OCI-LY7 (cell line): ENCODE measurements around the gene UTS2R. TPM values are rescaled to one million over a fixed set of nuclear protein-coding genes. Genes with fewer than 3 reads are reported as not detected.

Experiments used
- BruUV-seq: library from RNA; stranded (reverse); fragments of 400-500 nt; replicated peaks from 2 replicates; lab custom pipeline; 2021; lab: Mats Ljungman, UMichigan
- CTCF ChIA-PET: fragments of 300-600 bp; sonication (Branson Sonifier 250); formaldehyde crosslinking; loops from one replicate; lab custom pipeline; 2022; ENCODE audit warnings: antibody characterized with exemption; ENCODE audit not compliant: unreplicated experiment; lab: Charles Lee
- POLR2A ChIA-PET: fragments of 300-600 bp; sonication (Branson Sonifier 250); formaldehyde crosslinking; loops from one replicate; lab custom pipeline; 2022; ENCODE audit warnings: antibody characterized with exemption; lab: Charles Lee
- DNase-seq: peaks from one replicate; pipeline ENCODE4 v3.0.0-alpha.2; 2015; ENCODE audit warnings: low spot score
- H2AFZ ChIP-seq: fragments of 200-600 bp; sonication (generic), shearing (Covaris generic); 2 replicates; pipeline ENCODE4 v1.6.1; 2014; ENCODE audit warnings: mild to moderate bottlenecking, antibody characterized with exemption, low read length, moderate library complexity
- H3K27ac ChIP-seq: fragments of 200-600 bp; sonication (generic); 2 replicates; pipeline ENCODE4 v1.5.1; 2014; ENCODE audit warnings: mixed run types, low read depth, mild to moderate bottlenecking, moderate library complexity, low read length, inconsistent platforms; ENCODE audit not compliant: poor library complexity, severe bottlenecking
- H3K36me3 ChIP-seq: fragments of 200-600 bp; sonication (generic); 2 replicates; pipeline ENCODE4 v1.6.1; 2014; ENCODE audit warnings: mild to moderate bottlenecking, antibody characterized with exemption, low read length, moderate library complexity, mixed read lengths; ENCODE audit not compliant: insufficient read depth
- H3K4me1 ChIP-seq: fragments of 200-600 bp; sonication (generic); 2 replicates; pipeline ENCODE4 v1.5.1; 2014; ENCODE audit warnings: mild to moderate bottlenecking, low read length; ENCODE audit not compliant: insufficient read depth, poor library complexity, severe bottlenecking
- H3K4me2 ChIP-seq: fragments of 200-600 bp; sonication (generic); 2 replicates; pipeline ENCODE4 v1.6.1; 2014; ENCODE audit warnings: mild to moderate bottlenecking, low read length
- H3K4me3 ChIP-seq: fragments of 200-600 bp; sonication (generic); 2 replicates; pipeline ENCODE4 v1.5.1; 2014; ENCODE audit warnings: mild to moderate bottlenecking, low read depth, low read length; ENCODE audit not compliant: poor library complexity, severe bottlenecking
- H3K79me2 ChIP-seq: fragments of 200-600 bp; sonication (generic); 2 replicates; pipeline ENCODE4 v1.6.1; 2016; ENCODE audit warnings: low read depth, mild to moderate bottlenecking, low read length, moderate library complexity, mixed read lengths; ENCODE audit not compliant: insufficient read depth
- H3K9me2 ChIP-seq: fragments of 200-600 bp; sonication (generic); 2 replicates; pipeline ENCODE4 v1.6.1; 2016; ENCODE audit warnings: mild to moderate bottlenecking, low read length, mixed read lengths; ENCODE audit not compliant: insufficient read depth
- H3K9me3 ChIP-seq: fragments of 200-600 bp; sonication (generic); 2 replicates; pipeline ENCODE4 v1.6.1; 2014; ENCODE audit warnings: mild to moderate bottlenecking, mixed run types, low read length, mixed read lengths
- H4K20me1 ChIP-seq: fragments of 200-600 bp; sonication (generic); 2 replicates; pipeline ENCODE4 v1.6.1; 2014; ENCODE audit warnings: mild to moderate bottlenecking, antibody characterized with exemption, low read length, moderate library complexity, mixed read lengths; ENCODE audit not compliant: insufficient read depth
- EZH2phosphoT487 ChIP-seq: fragments of 200-600 bp; sonication (generic); IDR thresholded peaks from 2 replicates; pipeline ENCODE4 v1.6.1; 2018; ENCODE audit warnings: low read depth, borderline replicate concordance, mild to moderate bottlenecking, mixed run types, antibody characterized with exemption, low read length, moderate library complexity, mixed read lengths
- intact Hi-C: fragments of 100-400 bp; cut with micrococcal nuclease; formaldehyde crosslinking; loops from one replicate; pipeline ENCODE4 v1.10.0; 2022; ENCODE audit not compliant: unreplicated experiment
- total RNA-seq, 2 experiments: library from RNA; depleted of rRNA in 1 of 2; stranded (reverse); fragments of >200 nt in 1 of 2; shearing (Covaris generic) in 1 of 2; gene quantifications; 2 replicates each; pipeline ENCODE4 v1.2.3, GENCODE V29; 2014 to 2022
- TF ChIP-seq, protein P1 (sequence below): fragments of 200-600 bp; sonication (generic); conservative IDR thresholded peaks from 2 replicates; pipeline ENCODE4 v1.5.1; 2014; ENCODE audit warnings: mild to moderate bottlenecking, antibody characterized with exemption, low read length, moderate library complexity, mixed read lengths

The UTS2R gene
- total RNA-seq, 2 experiments from 2014 or later, result 17.4 to 36.3 TPM

DNA sequence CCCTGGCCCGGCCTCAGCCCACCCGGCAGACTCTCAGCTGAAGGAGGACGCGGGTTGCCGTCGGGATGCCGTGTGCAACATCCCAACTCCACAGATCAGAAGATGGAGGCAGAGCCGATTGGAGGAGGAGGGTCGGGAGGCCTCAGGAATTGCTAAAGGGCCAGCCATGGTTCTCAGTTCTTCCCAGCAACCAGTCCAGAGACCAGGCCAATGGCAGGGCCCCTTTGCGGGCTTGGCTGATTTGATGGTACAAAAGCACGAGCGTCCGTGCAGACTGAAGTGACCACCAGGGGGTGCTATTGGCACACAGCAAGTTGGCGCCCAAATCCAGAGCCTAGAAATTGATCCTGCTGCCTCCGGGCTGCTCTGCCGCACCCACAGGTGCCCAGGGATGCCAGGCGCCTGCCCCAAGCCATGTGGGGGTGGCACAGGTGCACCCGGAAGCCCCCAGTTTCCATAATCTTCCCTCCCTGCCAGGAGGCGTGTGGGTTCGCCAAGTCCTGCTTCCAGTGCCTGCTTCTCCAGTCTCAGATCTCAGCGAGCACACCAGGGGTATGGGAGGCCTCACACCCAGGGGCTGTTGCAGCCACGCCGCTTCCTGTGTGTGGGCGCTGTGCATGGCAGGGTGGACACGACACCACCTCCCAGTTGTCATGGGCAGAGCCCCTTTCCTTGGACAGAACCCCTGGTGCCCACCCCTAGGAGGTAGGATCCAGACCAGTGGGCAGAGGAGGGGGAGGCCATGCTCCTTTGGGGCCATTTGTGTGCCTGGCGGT is 19.7 kb upstream of the UTS2R start:
- CTCF ChIA-PET, result interaction anchor here (0.6 to 2.0 kb wide), 7 partner anchors 15 to 141 kb away, joined by 3 to 11 read pairs (median 4); no protein-coding TSS in a partner anchor
- BruUV-seq, result no TSS peak
- intact Hi-C loops, result loop anchor here (1.0 to 5.0 kb wide), 8 partner anchors 50 to 520 kb away; partner anchors contain the start of genes HEXD and OGFOD3
- TF ChIP-seq EZH2phosphoT487, result no peak
- TF ChIP-seq, protein P1, sequence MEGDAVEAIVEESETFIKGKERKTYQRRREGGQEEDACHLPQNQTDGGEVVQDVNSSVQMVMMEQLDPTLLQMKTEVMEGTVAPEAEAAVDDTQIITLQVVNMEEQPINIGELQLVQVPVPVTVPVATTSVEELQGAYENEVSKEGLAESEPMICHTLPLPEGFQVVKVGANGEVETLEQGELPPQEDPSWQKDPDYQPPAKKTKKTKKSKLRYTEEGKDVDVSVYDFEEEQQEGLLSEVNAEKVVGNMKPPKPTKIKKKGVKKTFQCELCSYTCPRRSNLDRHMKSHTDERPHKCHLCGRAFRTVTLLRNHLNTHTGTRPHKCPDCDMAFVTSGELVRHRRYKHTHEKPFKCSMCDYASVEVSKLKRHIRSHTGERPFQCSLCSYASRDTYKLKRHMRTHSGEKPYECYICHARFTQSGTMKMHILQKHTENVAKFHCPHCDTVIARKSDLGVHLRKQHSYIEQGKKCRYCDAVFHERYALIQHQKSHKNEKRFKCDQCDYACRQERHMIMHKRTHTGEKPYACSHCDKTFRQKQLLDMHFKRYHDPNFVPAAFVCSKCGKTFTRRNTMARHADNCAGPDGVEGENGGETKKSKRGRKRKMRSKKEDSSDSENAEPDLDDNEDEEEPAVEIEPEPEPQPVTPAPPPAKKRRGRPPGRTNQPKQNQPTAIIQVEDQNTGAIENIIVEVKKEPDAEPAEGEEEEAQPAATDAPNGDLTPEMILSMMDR, result peak; percentile 100
- Histone ChIP-seq H3K36me3 (no peaks in the 10 kb centered on the region), H2AFZ (peak overlapping the region; percentile 65), H3K4me1 (peaks cover 67% of the 10 kb centered on the region), H3K4me2 (peak overlapping the region; percentile 78), H3K79me2 (no peaks in the 10 kb centered on the region), H4K20me1 (no peaks in the 10 kb centered on the region), H3K9me3 (no peaks in the 10 kb centered on the region), H3K27ac (peak overlapping the region; percentile 97), H3K9me2 (no peaks in the 10 kb centered on the region), H3K4me3 (peak overlapping the region; percentile 55)
- POLR2A ChIA-PET, result interaction anchor here (0.5 to 3.7 kb wide), 11 partner anchors 10 to 153 kb away, joined by 3 to 22 read pairs (median 6); partner anchors contain the start of genes CYBC1, HEXD and OGFOD3
- peak; percentile 98 for DNase-seq

DNA sequence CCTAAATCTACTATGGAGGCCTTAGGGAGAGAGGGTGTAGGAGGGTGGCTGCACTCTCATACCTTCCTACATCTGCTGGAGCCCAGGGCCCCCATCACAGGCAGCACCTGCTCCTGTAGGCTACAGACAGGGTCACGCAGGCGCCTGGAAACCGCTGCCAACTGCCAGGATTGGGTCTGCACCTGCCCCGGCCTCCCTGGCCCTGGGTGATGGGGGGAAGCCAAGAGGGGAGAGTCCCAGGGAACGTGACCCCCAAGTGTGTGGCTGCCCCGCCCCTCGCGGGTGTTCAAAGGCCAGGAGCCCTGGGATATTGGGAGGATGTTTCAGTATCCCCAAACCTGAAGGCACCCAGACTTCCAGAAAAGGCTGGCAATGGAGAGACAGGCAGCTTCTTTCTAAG is 18.1 kb upstream of the UTS2R start:
- CTCF ChIA-PET, result no interaction called here
- no peak for DNase-seq
- BruUV-seq, result no TSS peak
- H3K4me2 ChIP-seq, result no peak overlapping the region
- peaks cover 81% of the 10 kb centered on the region for H3K4me1 ChIP-seq
- TF ChIP-seq, protein P1, result no peak
- no peak for TF ChIP-seq EZH2phosphoT487
- no peaks in the 10 kb centered on the region for H3K9me2 ChIP-seq
- no peaks in the 10 kb centered on the region for H3K9me3 ChIP-seq
- no peaks in the 10 kb centered on the region for H3K79me2 ChIP-seq
- H3K27ac ChIP-seq, result no peak overlapping the region
- POLR2A ChIA-PET, result interaction anchor here (0.7 kb wide), 1 partner anchor 69 kb away, joined by 3 read pairs; no protein-coding TSS in a partner anchor
- intact Hi-C loops, result loop anchor here (5.0 kb wide), 2 partner anchors 414 to 519 kb away; no protein-coding TSS in a partner anchor
- H2AFZ ChIP-seq, result no peak overlapping the region
- no peaks in the 10 kb centered on the region for H4K20me1 ChIP-seq
- H3K4me3 ChIP-seq, result no peak overlapping the region
- no peaks in the 10 kb centered on the region for H3K36me3 ChIP-seq
